ENCODE results near the gene RIF1. TPM values are rescaled to one million over a fixed set of nuclear protein-coding genes. Genes with fewer than 3 reads are reported as not detected.

RIF1 gene, protein sequence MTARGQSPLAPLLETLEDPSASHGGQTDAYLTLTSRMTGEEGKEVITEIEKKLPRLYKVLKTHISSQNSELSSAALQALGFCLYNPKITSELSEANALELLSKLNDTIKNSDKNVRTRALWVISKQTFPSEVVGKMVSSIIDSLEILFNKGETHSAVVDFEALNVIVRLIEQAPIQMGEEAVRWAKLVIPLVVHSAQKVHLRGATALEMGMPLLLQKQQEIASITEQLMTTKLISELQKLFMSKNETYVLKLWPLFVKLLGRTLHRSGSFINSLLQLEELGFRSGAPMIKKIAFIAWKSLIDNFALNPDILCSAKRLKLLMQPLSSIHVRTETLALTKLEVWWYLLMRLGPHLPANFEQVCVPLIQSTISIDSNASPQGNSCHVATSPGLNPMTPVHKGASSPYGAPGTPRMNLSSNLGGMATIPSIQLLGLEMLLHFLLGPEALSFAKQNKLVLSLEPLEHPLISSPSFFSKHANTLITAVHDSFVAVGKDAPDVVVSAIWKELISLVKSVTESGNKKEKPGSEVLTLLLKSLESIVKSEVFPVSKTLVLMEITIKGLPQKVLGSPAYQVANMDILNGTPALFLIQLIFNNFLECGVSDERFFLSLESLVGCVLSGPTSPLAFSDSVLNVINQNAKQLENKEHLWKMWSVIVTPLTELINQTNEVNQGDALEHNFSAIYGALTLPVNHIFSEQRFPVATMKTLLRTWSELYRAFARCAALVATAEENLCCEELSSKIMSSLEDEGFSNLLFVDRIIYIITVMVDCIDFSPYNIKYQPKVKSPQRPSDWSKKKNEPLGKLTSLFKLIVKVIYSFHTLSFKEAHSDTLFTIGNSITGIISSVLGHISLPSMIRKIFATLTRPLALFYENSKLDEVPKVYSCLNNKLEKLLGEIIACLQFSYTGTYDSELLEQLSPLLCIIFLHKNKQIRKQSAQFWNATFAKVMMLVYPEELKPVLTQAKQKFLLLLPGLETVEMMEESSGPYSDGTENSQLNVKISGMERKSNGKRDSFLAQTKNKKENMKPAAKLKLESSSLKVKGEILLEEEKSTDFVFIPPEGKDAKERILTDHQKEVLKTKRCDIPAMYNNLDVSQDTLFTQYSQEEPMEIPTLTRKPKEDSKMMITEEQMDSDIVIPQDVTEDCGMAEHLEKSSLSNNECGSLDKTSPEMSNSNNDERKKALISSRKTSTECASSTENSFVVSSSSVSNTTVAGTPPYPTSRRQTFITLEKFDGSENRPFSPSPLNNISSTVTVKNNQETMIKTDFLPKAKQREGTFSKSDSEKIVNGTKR (N-terminal part only)
- 26.1 TPM for total RNA-seq

DNA sequence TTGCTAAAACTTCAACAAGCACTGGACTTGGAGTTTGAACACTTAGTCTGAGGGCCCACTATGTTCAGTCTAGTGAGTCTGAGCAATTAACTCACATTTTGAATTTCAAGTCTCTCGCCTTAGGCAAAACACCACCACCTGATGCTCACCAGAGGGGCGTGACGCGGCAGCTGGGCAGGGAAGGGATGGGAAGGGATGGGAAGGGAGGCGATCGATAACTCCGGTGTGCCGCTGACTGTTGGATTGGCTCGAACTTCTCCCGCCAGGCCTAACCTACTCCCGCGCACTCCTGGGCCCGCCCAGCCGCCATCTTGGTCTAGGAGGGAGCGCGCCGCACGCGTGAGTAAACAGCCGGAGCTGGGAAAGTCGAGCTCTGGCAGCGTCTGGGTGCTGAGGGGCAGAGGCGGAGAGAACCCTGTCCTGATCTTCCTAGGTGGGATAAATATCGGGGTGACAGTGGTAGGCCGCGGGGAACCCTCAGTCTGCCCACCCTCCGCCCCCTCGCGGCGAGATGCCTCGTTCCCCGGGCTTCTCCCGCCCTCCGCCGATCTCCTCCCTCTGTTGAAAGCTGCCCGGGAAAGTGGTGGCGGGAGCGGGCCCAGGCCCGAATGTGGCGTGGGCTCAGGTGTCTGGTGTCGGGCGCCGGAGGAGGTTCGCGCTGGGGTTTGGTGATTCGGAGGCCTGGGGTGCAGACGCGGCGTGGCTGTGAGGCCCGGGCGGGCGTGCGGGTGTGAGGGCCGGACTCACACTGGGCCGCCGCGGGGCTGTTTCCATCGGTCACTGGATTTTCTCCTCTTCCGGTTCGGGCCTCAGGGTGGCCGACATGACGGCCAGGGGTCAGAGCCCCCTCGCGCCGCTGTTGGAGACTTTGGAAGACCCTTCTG lies at the start of gene RIF1:
Gene RIF1, plus strand, starts transcription at position 302 of the 884 bp plus-strand sequence. Its CDS starts 522 bp downstream, at position 824.
- peak; percentile 86 for DNase-seq (ENCODE audit: low spot score)

- DNase-seq (ENCODE audit: low spot score): no peak
Measured at GRCh38 chr2:151361674-151362370, 47.9 kb upstream of the RIF1 start.

- no peak for DNase-seq (ENCODE audit: low spot score)
Measured at GRCh38 chr2:151363709-151364108, 46.0 kb upstream of the RIF1 start.

DNA sequence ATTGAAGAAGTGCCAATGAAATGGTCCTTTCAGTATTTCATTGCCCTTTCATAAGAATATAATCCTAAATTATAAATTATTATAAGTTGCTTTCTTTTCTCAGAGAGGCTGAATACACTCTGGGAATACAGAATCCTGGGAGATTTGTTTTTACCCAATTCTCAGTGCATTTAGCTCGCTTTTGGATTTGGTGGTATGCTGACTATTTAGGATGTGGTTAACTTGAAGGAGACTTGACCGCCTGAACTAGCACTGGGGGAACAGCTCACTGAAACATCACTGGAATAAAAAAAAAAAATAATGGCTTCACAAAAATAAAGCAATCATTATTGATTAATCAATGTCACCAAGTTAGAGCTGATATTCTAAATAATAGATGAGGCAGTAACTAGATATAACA lies 42.1 kb upstream of the RIF1 start:
- no peak for DNase-seq (ENCODE audit: low spot score)

DNA sequence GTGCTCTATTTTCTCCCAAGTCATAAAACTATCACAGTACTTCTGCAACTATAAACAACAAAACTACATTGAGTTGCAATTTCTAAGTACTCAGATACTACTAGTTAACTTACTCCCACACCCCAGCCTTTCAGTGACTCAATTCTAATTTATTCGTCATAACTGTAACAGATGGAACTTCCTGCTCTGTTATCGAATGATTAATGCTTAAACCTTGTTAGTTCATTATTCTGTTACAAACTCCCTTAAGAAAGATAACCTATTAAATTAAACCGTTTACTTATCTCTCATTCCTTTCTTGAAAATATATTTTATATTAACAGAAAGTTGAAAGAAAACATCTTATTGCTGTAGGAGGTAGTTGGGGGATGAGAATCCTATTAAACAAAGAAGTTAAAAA lies 35.3 kb upstream of the RIF1 start:
- DNase-seq (ENCODE audit: low spot score): no peak

DNA sequence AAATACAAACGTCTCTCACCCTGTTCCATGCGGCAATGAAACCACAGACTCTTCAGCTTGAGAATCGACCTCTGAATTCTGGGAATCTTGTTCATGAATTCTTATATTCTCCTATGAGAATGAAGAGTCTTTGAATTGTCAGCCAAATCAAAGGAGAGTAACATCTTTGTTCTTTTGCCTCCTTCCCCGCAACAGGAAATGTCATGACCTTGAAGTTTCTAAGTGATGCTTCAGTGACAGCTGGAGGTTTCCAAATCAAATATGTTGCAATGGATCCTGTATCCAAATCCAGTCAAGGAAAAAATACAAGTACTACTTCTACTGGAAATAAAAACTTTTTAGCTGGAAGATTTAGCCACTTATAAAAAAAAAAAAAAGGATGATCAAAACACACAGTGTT lies 30.5 kb upstream of the RIF1 start:
- DNase-seq (ENCODE audit: low spot score): no peak

DNA sequence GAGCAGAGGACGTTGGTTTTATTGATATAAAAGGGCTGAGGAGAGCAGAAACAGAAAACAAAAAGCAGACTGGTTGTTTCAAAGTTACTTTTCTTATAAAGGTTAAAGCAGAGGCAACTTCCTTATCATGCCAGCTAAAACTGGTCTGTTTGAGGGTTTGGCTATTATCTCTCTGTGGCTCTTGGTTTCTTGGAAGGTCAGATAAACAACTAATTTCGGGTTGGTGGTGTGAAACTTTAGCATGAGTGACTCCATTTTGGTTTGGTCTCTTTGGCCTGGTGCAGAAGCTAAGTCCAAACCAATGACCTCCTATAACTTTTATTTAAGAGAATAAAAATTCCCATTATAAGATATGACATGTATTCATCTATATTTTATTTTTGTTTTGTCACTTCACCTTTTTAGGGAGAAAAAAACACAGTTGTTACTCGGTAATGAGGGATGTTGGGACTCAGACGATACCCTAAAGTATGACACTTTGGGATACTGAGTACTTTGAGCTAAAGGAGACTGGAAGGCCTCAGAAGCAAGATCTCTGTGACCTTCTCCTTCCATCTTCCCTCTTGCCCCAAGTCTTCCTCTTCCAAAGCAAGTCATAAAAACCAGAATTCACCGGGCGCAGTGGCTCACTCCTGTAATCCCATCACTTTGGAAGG lies 29.0 kb upstream of the RIF1 start:
- no peak for DNase-seq (ENCODE audit: low spot score)

- no peak for DNase-seq (ENCODE audit: low spot score)
Measured at GRCh38 chr2:151381266-151381665, 28.4 kb upstream of the RIF1 start.

DNA sequence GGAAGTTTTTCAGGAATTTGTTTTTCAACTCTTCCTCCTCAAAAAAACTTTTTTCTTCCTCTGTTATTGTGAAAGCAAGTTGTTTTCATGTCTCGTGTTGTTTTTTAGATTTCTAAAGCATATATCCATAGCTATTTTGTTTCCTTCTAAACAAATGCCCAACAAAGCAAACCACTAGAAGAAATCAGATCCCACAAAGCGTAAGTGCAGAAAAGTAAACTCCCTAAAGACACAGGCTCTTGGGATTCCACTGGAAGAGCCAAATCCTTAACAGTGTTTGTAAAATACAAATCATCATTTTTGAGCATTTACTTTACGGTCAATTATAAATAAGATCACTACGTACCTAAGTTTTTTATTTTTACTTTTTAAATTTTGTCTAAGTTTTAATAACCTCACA lies 21.7 kb upstream of the RIF1 start:
- no peak for DNase-seq (ENCODE audit: low spot score)

GRCh38 chr2:151391436-151391835 lies 18.3 kb upstream of the RIF1 start:
- no peak for DNase-seq (ENCODE audit: low spot score)

- DNase-seq (ENCODE audit: low spot score): no peak
Measured at GRCh38 chr2:151394509-151394908, 15.2 kb upstream of the RIF1 start.

DNA sequence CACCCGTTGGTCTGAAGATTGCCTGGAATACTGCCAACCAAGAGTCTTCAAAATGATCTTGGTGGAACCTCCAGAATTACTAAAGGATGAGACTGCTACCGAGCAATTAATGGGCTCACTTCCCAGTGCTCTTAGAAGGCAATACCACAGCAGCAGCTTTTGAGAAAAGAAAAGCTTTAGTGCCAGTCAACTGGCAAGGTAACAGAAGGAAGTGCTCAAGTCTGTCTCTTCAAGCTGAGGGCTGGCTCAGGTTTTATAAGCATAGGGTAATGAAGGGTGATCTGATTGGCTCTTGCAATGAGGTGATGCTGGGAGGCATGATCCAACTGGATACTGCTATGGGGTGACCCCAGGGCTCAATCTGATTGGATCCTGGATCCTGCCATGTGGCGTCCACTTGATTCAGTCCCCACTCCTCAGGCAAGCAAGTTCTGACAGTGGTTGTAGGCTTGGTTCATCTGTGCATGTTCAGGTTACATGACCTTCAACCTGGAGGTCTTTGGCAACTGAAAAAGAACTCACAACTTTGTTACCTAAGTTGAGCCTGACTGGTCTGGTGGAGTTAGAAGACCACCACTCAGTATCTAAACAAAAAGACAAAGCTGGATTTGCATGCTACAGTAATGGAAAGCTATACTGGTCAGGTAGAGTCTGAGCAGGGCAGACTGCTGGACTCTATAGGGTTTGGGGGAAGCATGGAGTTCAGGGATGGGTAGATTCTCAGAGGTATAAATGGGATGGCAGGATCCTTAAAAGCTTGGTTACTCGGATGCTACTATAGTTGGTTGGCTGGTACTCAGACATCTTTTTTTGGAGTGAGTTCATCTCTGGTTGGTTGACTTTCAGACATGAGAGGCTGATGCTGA lies 14.0 kb upstream of the RIF1 start:
- no peak for DNase-seq (ENCODE audit: low spot score)

GRCh38 chr2:151399981-151400380 lies 9.7 kb upstream of the RIF1 start:
- DNase-seq (ENCODE audit: low spot score): no peak

DNA sequence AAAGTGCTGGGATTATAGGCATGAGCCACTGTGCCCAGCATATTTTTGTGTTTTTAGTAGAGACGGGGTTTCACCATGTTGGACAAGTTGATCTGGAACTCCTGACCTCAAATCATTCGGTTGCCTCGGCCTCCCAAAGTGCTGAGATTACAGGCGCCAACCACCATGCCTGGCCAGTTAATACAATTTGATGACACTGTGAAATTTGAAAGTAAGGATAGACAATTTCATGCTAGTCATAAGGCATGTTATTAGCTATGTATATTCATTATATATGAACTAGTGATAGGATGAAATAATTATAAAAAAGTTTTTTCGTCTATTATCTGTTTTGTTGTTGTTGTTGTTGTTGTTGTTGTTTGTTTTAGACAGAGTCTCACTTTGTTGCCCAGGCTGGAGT lies 8.6 kb upstream of the RIF1 start:
- no peak for DNase-seq (ENCODE audit: low spot score)

- no peak for DNase-seq (ENCODE audit: low spot score)
Measured at GRCh38 chr2:151403914-151404313, 5.8 kb upstream of the RIF1 start.

DNA sequence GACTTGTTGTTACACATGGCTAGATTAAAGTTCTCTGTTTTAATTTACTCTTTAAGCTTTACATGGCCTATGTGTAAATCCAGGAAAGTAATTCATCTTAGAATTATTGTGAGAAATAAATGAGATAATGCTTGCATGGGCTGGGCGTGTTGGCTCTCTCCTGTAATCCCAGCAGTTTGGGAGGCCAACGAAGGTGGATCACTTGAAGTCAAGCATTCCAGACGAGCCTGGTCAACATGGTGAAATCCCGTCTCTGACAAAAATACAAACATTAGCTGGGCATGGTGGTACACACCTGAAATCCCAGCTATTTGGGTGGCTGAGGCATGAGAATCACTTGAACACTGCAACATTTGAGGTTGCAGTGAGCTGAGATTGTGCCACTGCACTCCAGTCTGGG lies 4.3 kb upstream of the RIF1 start:
- no peak for DNase-seq (ENCODE audit: low spot score)

DNA sequence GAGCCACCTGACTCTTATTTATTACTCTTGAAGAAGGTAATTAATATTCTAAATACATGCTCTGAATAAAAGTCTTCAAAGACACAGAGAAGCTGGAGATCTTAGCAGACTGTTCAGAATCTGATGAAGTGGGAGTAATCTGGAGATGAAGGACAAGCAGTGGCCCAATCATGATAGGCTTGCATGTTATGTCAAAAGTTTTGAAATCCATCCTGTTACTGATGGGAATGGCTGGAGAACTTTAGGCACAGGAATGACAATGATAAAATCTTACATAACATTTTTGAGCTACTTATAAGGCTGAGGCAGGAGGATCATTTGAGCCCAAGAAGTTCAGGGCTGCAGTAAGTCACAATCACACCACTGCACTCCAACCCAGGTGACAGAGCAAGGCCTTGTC lies 2.4 kb upstream of the RIF1 start:
- DNase-seq (ENCODE audit: low spot score): no peak

DNA sequence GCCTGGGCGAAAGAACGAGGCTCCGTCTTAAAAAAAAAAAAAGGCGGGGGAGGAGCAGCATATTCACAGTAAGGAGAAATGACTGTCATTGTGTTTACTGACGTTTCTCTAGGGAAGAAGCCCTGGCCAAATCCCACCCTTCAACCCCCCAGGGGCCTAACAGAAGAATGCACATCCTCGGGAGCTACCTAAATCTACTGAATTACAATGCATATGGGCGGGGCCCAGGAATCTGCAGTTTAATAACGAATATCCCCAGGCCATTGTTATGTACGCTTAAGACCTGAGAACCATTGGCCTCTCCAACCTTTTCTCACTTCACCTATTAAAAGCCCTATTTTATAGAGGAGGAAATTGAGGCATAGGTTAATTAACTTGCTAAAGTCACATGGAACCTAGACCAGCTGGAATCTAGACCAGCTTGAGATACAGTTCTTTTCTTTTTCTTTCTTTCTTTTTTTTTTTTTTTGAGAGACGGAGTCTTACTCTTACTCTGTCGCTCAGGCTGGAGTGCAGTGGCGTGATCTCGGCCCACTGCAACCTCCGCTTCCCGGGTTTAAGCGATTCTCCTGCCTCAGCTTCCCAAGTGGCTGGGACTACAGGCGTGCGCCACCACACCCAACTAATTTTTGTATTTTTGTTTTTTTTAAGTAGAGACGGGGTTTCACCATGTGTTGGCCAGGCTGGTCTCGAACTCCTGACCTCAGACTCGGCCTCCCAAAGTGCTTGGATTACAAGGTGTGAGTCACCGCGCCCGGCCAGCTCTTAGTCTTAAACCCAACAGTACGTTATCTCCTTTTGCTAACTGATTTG lies 708 bp upstream of the RIF1 start:
- DNase-seq (ENCODE audit: low spot score): no peak

All from mucosa of gallbladder (tissue), 1 donor.